Limb (tissue), 2 donors: Measurements from ENCODE around the gene PRKAG3.

Source experiments
- DNase-seq, 2 donors: peaks; one replicate each; pipeline ENCODE4 v3.0.0-alpha.2; 2016; ENCODE audit errors: extremely low spot score in 2 of 2

Gene PRKAG3

DNA sequence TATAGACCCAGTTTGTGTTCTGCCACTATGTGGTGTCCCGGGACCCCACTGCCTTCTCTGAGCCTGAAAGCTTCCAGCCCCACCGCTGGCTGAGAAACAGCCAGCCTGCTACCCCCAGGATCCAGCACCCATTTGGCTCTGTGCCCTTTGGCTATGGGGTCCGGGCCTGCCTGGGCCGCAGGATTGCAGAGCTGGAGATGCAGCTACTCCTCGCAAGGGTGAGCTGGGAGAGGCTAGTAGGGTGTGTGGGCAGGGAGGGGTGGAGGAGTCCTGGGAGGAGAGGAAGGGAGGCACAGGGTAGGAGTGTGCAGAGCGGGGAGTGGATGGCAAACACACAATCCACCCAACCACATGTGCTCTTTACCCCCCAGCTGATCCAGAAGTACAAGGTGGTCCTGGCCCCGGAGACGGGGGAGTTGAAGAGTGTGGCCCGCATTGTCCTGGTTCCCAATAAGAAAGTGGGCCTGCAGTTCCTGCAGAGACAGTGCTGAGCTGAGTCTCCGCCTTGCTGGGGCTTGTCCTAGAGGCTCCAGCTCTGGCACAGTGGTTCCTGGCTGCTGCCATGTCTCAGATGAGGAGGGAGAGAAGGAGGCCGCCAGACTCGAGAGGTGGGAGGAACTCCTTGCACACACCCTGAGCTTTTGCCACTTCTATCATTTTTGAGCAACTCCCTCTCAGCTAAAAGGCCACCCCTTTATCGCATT is 16.9 kb downstream of the PRKAG3 start:
- no peak for DNase-seq

DNA sequence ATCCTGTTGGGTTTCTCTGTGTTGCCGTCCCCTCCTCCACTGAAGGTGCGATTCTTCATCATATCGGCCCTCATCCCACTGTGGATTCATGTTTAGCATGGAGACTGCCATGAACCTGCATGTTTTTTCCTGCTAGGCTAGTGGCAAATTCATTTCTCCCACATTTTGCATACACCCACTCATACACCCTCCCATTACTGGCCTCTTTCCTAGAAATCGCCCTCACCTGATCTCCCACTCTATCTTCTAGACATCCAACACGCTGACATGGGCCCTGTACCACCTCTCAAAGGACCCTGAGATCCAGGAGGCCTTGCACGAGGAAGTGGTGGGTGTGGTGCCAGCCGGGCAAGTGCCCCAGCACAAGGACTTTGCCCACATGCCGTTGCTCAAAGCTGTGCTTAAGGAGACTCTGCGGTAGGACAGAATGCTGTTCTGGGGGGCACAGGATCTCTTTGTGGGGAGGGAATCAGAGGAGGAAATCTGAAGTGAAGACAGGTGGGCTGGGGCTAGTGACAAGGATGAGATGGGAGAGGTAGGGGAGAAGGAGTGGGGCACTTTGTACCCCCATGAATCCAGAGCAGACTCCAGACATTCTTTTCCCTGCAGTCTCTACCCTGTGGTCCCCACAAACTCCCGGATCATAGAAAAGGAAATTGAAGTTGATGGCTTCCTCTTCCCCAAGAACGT is 17.7 kb downstream of the PRKAG3 start:
- DNase-seq, result no peak

DNA sequence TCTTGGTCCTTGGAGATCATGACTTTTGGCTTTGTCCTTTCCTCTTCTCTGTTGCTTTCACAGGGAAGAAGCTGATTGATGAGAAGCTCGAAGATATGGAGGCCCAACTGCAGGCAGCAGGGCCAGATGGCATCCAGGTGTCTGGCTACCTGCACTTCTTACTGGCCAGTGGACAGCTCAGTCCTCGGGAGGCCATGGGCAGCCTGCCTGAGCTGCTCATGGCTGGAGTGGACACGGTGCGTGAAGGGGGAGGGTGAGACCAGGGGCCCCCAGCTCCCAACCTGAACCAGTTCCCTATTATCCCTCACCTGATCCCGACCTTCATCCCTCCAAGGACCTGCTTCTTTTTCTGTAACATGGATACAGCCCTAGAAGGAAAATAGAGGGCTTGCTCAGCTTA is 18.7 kb downstream of the PRKAG3 start:
- DNase-seq, result no peak

DNA sequence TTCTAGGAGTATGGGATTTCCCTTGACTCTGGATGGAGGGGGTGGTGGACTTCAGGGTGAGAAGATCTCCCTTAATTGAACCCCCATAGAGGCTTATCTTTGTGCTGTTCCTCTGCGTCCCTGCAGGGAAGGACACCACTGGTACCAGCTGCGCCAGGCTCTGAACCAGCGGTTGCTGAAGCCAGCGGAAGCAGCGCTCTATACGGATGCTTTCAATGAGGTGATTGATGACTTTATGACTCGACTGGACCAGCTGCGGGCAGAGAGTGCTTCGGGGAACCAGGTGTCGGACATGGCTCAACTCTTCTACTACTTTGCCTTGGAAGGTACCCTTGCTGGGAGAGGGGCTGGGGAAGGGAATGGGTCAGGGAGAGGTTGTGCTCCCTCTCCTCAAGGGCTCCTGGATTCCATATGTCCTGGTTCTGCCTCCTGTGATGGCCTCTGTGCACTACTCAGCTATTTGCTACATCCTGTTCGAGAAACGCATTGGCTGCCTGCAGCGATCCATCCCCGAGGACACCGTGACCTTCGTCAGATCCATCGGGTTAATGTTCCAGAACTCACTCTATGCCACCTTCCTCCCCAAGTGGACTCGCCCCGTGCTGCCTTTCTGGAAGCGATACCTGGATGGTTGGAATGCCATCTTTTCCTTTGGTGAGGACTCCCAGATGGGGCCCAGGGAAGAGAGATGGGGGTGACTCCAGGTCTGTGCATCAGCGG is 19.3 kb downstream of the PRKAG3 start:
- DNase-seq, result no peak

DNA sequence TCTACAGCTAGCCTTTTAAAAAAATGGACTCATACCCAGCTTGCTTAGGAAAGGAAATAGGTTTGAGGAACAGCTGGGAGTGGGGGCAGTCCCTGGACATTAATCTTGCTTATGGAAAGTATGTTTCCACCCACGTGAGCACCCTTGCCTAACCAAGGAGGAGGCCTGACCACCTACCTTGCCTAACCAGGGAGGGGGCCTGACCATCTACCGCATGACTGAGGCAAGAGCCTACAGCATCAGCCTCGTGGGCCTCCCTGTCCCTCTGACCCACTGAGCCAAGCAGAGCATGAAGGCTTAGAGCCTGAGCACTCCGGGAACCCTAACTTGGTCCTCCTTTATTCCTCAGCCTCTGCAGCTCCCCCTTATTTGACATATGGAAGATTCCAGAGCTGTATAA is 20.2 kb downstream of the PRKAG3 start:
- DNase-seq, result no peak

DNA sequence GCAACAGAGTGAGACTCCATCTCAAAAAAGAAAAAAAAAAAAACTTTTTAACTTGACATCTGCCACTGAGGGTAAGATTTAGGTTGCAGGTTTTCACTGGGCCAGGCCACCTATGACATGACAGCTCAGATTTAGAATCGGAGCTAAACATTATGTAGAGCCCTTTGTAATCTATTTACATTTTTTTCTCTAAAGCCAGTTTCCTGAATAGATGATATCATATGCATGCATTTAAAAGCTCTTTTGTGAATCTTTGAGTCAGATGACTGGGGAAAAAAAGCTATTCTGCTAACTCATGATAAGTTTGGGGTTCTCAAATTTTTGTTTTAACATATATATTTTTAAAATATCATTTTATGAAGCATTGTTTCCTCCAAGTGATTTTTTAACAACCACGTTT is 21.3 kb downstream of the PRKAG3 start:
- no peak for DNase-seq

DNA sequence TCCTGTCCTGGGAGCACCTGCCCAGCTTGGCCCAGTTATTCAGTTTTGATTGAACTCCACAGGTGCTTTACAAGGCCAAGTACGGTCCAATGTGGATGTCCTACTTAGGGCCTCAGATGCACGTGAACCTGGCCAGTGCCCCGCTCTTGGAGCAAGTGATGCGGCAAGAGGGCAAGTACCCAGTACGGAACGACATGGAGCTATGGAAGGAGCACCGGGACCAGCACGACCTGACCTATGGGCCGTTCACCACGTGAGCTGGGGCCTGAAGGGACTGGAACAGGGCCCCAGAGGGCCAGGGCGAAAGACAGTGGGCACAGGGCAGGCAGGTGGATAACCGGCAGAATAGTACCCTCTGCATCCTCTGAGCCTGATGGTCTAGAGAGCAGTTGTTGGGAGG is 22.1 kb downstream of the PRKAG3 start:
- no peak for DNase-seq

DNA sequence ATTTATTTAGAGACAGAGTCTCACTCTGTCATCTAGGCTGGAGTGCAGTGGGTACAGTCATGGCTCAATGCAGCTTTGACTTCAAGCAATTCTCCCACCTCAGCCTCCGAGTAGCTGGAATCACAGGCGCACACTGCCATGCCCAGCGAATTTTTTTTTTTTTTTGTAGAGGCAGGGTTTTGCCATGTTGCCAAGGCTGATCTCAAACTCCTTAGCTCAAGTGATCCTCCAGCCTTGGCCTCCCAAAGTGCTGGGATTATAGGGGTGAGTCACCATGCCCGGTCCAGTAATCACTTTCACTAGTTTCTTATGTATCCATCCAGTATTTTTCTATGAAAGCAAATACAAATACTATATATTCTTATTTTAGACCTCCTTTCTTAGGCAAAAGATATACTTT is 24.0 kb downstream of the PRKAG3 start:
- no peak for DNase-seq

DNA sequence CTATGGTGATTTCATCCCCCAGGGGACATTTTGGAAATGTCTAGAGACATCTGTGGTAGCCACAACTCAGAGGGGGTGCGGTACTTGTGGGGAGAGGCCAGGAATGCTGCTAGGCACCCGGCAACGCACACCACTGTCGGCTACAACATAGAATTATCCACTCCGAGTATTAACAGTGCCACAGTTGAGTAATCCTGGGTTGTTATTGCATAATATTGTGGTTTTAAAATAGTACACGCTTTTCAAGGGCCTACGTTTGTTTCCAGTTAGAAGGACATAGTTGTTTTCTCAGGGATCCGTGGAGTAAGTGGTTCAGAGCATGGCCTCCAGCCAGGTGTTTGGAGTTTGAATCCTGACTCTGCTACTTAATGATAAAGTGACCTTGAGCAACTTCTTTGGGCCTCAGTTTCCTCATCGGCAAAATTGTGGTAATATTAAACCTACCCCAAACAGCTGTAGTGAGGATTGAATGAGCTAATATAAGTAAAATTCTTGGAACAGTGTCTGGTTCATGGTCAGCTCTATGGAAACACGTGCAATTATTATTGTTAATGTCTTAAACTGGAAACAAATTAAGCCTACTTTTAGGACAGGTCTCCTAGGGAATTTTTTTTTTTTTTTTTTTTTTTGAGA is 25.1 kb downstream of the PRKAG3 start:
- no peak for DNase-seq

DNA sequence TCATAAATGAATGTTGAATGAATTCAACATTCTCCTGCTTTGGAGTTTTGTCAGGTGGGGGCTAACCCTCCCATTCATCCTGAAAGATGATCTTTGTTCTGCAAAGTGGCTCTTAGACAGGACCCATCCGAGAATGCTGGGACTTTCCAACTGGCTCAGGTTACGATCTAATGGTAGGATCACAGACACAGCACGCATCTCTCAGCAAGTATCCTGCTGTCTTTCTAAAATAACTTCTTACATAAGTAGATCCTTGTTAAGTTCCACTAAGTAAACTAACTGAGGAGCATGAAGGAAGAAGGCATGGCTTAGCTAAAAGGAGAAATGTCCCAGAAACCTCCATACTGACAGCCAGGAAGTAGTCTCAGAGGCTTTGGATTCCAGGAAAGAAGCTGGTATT is 26.0 kb downstream of the PRKAG3 start:
- no peak for DNase-seq

DNA sequence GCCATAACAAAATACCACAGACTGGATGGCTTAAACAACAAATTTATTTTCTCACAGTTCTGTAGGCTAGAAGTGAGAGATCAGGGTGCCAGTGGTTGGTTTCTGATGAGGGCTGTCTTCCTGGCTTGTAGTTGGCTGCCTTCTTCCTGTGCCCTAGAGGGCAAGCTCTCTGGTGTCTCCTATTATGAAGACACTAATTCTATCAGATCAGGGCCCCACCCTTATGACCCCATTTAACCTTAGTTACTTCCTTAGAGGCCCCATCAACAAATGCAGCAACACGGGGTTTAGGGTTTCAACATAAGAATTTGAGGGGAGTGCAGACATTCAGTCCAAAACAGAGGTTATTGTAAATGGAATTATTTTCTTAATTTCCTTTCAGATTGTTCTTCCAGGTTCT is 26.8 kb downstream of the PRKAG3 start:
- DNase-seq, result no peak

DNA sequence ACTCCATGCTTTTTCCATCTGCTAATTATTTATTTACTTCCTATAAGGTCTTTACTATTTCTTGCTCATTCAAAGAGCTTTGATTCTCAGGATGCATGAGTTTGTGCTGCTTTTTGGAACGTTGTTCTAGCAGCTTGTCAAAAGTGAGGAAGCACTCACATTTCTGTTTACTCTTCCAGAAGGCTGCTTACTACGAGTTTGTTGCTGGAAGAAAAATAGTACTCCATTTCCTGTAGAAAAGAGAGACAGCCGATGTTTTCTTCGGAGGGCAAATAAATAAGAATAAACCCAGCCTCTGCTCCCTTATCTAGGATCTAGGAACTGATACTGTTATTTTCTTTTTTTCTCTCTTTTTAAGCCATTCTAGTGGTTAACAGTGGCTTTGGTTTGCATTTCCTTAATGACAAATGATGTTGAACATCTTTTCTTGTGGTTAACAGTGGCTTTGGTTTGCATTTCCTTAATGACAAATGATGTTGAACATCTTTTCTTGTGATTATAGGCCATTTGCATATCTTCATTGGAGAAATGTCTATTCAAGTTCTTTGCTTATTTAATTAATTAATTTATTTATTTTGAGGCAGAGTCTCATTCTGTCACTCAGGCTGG is 29.1 kb downstream of the PRKAG3 start:
- no peak for DNase-seq

DNA sequence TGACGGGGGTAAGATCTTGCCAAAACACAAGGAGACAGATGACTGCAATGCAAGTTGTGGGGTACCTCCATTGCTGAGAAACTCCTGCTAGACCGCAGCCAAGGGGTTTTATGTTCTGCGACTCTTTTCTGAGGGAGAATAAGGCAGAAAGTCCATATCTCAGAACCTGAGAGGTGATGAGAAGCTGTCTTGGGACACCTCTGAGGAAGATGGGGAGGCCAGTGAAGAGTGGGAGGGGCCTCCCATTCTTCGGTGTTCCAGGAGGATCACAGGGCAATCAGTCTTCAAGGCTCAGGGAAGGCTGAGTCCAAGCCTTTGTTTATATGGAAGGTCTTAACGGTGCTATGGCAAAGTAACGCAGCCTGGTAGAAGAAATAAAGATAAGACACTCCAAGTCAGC is 31.6 kb downstream of the PRKAG3 start:
- no peak for DNase-seq

DNA sequence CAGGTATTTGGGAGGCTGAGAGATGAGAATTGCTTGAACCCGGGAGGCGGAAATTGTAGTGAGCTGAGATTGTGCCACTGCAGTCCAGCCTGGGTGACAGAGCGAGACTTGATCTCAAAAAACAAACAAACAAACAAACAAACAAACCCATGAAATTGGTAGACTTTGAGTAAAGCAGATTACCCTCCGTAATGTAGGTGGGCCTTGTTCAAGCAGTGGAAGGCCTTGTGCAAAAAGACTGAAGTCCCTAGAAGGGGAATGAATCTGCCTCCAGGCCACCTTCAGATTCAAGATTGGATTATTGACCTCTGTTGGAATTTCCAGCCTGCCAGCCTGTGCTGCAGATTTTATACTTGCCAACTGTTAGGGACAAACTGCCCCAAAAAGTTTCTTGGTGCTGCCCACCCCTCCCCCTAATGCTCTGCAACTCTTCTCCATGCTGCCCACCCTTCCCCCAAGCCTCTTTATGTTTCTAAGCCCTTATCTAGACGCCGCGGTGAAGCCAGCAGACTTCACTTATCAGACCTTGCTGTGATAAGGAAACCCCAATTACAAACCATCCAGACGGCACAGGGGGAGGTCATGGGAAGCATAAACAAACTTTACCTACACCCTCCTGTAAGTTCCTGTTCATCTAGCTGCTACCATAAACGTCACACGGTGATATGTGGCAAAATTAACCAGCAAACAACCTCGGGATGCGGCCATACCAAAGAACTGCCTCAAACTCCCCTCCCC is 32.7 kb downstream of the PRKAG3 start:
- DNase-seq, result no peak

DNA sequence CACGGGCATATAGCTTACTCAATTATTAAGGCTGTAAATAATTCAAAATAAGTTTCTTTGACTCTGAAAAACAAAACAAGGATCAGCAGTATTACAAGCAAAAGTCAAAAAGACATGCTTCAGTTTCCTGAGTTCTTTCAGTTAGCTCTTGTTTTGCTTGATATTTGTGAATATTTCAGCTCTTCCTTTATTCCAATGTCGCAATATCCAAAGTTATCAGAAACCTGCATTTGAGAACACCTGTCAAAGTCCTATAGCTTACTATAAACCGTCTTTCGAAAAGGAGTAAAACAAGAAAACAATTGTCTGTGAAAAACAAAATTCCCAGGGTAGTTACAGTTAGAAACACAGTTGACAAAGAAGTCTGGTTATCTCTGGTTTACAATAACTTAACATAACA is 34.9 kb downstream of the PRKAG3 start:
- DNase-seq, result no peak

DNA sequence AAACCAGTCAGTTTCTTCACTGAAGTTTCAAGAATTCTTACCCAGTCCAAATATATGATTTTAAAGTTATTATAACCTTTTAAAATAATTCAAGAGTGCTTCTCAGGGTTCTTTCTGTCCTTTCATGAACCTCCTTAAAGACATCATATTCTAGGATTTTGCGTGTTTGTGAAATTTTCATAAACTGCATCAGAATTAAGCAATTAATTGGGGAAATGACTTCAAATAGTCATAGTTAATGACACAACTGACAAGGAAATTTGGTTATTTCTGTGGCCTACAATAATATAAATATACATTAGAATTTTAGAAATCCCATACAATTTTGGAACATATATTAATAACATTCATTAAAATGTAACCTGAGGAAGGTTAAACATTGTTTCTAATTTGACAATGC is 39.2 kb downstream of the PRKAG3 start:
- DNase-seq, result no peak

DNA sequence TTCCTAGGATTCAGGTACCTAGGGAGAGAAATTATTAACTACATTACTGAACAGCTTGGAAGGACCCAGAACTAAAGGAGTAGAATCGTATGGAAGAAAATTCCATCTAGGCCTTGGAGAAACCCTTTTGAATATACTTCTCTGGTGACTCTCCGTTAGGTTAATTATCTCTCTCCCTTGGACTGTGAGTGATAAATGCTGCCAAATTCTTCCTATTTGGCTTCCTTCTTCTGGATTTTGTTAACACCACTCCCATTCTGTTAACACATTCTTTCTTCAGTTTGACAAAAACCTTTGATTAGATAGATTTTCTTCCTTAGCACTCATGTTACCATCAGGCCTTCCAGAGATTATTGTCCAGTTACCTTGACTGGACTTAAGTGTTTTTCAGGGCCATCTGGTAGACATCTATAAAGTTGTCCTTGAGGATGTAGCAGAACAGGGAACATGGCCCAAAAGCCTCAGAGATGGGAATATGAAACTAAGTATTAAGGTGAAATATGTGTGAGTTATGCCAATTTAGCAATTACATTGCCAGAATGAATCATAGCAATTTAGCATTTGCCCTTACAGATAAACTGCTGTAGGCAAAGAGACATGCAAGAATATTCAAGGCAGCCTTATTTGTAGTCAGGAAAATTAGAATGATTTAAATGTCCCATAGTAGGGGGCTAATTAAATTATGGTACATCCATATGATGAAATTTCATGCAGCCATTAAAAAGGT is 42.9 kb downstream of the PRKAG3 start:
- no peak for DNase-seq

DNA sequence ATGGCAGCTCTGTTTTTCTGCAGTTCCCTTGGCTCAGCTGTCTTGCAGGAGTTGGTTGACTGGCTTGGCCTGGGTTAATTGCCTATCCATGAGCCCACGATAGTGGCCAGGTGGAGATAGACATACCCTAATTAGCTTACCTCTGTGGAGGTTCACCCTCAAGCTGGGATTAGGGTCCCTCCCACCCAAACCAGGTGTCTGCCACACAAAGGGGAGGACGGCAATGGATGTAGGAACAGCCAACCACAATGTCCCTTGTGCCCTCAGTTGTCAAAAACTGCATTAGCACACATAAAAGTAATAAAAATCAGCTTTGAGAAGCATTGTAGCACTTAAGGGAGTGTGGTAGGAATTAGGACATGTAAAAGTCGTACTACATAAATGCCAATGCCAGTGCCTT is 45.5 kb downstream of the PRKAG3 start:
- DNase-seq, result no peak

DNA sequence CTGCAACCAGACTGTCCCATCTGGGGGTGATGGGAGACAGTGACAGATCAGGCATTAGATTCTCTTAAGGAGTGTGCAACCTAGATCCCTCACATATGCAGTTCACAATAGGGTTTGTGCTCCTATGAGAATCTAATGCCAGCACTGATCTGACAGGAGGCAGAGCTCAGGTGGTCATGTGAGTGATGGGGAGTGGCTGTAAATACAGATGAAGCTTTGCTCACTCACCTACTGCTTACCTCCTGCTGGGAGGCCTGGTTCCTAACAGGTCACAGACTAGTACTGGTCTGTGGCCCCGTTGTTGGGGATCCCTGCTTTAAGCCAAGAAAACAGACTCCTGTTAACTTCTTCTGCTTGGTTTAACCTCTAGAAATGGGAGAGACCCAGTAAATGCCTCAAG is 46.5 kb downstream of the PRKAG3 start:
- no peak for DNase-seq

DNA sequence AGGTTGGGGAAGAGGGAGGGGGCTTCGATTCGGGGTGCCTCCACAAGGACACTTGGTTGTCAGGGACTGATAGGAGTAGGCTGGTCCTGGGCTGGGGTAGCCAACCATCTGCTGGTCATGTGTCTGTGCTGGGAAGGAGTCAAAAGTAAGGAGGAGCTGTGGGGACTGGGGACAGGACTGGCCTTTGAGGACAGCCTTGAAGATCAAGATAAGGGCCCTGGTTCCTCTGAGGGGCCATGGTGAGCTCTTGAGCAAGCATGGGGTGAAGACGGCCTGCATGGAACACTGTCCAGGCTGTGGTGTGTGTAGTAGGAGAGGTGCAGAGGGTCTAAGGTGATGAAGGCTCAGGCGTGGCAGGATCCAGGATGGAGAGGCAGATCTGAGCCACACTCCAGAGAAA is 47.9 kb downstream of the PRKAG3 start:
- no peak for DNase-seq

DNA sequence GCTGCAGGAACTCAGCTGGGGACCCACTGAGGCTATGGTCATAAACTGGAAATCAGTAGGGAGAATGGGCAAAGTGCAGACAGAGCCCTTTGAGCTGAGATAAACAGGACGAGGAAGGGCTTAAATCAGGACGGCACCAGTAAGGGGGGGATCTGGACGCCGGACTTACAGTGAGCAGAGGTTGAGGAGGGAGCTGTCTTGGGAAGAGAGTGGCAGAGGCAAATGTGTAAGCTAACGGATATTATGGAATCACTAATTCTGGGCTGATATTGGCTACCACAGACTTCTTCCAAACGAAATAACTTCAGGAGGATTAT is 49.1 kb downstream of the PRKAG3 start:
- no peak for DNase-seq
